GM19397 (cell line): ENCODE measurements around the gene CDC25B.
A peak's percentile ranks its signal among the peaks of the same experiment; 100 is the strongest.

Source experiments
- ATAC-seq: cut with Tn5 transposase; IDR thresholded peaks from one replicate; pipeline ENCODE4 v1.9.1; 2021; ENCODE audit warnings: mild to moderate bottlenecking, moderate library complexity; ENCODE audit not compliant: unreplicated experiment

Gene CDC25B

DNA sequence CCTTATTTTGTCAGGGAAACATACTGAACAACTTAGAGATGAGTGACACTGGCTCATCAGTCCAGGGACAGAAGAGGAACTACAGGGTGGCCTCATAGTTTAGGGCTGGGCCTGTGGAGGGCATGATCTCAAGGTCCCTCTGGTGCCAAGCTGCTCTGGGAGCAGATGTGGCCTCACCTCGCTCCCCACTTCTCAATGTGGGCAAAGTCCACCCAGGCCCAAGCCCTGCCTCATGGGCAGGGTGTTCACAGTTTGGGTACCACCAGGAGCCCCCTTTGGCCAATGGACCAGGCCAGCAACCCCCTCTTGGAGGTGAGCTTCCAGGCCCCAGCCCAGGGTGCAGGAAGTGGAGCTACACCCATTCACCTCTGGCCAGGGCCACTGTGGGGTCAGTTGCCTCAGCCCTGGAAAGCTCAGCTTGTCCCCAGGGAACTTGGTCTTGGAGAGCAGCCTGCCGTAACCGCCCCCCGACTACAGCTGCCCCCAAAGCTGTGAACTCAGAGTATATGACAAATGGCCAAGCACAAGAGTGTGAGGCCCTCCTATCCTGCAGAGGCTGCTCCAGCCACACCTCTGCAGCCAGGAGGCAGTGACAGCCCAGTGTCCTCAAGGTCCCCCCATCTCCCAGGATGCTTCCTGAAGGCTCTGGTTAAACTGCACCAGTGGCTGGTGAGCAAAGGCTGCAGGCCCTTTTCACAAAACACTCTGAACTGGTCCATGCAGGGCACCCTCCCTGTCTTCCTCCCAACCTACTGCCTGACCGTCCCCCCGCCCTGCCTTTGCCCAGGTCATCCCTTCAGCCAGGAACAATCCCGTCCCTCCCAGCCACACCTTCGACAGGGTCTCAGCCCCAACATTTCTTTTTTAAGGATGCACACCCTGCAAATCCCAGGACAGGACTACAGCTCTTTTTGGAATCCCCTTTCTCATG, 32.2 kb upstream of the CDC25B start:
- ATAC-seq, result no peak

DNA sequence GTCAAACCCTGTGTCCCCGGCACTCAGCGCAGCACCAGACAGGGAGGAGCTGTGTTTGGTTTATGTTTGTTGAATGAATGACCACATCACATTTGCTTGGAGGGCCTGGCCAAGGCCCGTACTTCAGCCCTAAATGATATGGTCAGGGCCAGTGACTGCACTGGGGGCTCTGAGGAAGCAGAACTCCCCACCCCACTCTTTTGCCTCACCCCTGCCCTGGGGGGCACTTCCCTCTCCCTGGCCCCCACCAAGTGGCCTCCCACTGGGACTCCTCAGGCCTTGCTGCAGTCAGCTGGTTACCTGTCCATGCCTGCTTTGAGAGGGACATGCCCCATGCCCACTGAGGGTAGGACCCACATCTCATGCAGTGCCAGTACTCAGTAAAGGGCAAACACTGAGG, 31.5 kb upstream of the CDC25B start:
- no peak for ATAC-seq

DNA sequence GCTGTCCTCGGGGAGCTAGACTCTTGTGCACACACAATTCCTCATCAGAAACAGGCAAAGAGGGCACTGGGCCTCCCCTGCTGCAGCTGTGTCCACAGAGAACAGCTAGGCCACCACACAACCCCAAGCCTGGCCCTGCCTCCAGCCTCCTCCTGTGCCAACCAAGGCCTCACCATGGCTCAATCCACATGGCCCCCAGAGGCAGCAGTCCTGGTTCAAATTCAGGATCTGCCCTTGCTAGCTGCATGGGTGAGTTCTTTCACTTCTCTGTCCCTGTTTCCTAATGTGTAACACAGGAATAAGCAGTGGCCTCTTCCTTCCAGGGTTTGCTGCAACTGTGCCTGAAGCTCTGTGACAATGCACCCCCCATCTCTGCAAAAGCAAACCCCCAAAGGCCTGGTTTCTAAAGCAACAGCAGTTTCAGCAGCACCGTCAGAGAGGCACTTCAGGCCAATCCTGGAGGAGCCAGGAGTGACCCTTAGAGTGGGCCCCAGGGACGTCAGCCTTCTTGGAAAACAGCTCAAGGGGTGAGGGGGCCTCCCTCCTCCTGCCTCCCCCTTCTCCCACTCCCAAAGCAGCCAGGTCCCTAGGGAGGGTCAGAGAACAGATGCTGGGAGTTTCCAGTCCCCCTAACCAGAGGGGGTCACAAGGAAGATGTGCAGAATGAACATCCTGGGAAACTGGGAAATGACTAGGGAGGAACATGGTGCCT, 30.8 kb upstream of the CDC25B start:
- ATAC-seq, result no peak

DNA sequence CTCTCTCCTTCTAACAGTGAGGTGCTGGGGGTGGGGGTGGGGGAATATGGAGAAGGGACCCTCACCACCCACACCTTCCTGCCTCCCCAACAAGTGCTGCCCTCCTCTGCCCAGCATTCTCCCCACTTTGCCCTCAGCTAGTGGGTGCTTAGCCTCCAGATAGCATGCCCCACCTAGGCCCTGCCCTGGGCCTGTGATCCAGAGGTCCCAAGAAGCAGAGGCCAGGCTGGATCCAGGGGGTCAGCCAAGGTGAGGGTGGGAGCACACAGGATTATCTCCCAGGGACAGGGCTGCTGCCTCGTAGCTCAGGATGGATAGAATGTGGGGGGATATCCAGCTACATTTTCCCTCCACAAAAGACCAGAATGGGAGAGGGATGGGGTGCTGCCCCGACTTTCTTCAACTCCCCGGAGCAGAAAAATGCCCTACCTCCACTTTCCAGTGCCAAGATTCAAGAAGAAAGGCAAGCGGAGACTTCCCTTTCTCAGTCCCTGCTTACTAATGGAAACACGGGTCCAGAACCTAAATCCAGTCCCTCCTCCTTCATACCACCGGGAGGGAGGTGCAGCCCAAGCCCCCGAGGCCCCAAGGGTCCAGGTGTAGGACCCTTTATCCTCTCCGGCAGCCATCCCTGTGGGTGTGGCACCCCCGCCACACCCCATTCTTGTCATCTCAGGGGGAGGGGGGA, 29.5 kb upstream of the CDC25B start:
- no peak for ATAC-seq

DNA sequence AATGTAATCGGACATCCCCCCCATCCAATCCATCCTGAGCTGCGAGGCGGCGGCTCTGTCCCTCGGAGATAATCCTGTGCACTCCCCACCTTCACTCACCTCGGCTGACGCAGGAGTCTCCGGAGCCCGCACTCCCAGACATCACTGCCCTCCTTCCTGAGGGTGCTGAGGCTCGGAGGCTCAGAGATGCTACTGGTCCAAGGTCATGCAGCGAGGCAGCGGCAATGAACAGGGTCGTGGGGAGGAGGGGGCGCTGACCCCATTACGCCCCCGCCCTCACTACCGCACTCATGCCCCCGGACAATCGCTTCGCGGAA, 29.0 kb upstream of the CDC25B start:
- ATAC-seq, result no peak

DNA sequence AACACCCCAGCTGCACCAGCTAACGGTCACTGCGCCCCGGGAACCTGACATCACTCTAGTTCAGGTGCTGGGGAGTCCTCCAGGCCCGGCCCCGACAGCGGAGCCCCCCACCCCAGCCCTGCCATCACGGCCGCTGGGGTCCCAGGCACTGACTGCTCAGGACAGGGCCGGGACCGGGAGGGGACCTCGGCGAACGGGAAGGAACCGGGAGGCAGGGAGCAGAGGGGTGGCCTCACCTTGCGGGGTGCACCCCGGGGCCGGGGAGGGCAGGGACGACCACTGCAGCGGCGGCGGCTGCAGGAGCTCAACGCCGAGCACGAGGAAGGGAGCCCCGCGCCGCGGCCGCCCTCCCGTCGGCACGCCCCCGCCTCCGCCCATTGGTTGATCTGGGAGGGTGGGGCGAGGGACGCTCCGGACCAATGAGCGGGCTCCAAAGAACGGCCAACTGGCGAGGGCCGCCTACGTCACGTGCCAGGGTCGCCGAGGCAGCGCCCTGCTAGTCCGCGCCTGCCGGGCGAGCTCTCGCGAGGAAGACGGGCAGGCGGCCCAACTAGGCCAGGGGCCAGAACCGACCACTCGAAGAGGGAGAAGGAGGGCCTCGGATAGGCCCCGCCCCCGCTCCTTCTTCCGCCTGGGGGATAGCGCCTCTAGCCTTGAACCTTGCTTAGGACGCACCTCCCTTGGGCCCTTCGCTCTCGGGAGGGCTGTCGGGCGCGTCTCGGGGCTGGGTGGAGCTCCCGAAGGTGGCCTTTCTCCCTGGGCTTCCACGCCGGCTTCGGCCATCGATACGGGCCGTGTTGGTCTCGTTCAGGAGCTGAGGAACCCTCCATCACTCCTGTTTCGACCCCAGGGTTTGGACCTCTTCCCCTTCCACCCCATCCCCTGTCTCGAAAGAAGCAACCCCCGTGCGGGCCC, 28.4 kb upstream of the CDC25B start, which contains the start of gene ADISSP:
ADISSP (minus strand) TSS at position 327 of the 915 bp plus-strand sequence. CDS start 7,653 bp downstream, outside the sequence.
- peak; percentile 95 for ATAC-seq

DNA sequence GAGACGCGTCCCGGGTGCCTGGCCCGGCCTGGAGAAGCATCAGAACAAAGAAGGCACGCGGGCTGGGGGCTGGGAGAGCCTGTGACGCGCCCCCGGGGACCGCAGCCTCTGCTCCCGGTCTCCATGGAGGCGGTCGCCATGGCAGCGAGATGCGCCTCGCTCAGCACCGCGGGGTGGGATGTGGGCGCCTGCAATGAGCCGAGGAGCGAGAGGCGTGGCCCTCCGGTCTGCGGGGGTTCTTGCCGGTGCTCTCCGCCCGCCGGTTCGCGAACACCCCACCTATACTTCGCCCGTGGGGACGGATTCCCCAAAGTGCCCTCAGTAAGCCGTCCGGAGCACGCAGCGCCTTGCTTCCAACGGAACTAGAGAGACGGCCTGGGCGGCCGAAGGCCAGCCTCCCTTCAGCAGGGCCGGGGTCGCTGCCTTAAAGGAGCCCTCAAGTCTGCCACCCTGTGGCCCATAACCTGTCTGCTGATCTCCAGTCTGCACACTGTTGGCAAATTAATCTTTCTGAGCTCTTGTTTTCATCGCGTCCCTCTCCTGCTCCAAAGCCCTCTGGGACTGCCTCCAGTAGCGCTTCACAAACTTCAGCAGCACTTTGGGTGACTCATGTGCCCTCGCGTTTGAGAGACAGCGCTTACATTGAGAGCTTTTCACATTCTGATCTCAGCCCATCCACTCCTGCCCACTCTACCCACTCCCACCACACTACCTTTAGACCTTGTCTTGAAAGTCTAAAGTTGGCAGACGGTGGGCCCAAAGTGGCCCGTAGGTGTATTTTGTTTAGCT, 27.6 kb upstream of the CDC25B start:
- peak; percentile 30 for ATAC-seq

DNA sequence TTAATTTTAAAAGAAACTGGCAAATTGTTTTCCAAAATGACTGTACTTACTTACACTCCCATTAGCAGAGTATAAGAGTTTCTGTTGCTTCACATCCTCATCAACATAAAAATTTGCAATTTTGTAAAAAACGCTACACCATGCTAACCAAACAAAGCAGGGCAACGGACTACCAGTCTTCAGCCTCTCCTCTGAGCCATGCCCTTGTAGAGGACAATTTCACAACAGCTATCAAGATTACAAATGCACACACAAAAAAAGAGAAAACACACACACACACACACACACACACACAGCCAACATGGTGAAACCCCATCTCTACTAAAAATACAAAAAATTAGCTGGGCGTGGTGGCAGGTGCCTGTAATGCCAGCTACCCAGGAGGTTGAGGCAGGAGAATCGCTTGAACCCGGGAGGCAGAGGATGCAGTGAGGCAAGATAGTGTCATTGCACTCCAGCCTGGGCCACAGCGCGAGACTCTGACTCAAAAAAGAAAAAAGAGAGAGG, 24.5 kb upstream of the CDC25B start:
- ATAC-seq, result no peak

DNA sequence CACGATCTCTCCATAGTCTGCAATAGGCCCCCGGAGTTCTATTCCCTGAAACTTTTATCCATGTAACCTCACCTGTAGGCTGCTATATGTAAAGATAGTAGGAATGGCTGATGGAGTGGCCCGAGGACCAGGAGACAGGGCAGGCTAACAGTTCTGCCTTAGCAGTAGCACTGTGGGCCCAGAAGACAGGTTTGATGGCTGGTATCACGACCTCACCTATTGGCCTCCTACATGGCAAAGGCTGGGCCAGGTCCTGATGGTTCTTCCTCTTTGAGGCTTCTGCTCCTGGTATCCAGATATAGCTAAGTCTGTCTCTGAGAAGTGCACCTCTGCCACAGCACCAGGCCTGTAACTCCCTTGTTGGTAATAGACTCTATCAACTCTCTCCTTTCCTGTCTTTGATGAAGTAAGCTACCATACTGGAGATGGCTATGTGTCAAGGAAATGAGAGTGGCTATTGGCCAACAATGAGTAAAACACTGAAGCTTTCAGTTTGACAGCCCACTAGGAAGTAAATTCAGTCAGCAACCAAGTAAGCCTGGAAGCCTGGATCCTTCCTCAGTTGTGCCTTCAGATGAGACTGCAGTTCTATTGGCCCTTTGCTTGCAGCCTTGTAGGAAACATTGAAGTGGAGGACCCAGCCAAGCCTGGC, 20.5 kb upstream of the CDC25B start:
- ATAC-seq, result no peak

DNA sequence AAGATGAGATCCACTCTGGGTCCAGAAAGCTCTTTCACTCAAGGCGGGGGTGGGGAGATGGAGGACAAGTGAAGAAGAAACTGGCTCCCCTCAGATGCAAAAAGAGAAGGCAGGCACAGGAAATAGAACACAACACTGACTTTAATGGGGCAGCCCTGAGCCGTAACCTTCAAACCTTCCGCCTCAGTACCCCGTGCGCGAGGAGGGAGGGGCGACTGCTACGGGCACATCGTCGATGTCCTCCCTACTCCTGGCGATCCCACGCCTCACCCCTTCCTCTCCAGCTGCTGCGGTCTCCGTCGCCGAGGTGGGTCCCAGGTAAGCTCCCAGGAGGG, 18.8 kb upstream of the CDC25B start:
- no peak for ATAC-seq

DNA sequence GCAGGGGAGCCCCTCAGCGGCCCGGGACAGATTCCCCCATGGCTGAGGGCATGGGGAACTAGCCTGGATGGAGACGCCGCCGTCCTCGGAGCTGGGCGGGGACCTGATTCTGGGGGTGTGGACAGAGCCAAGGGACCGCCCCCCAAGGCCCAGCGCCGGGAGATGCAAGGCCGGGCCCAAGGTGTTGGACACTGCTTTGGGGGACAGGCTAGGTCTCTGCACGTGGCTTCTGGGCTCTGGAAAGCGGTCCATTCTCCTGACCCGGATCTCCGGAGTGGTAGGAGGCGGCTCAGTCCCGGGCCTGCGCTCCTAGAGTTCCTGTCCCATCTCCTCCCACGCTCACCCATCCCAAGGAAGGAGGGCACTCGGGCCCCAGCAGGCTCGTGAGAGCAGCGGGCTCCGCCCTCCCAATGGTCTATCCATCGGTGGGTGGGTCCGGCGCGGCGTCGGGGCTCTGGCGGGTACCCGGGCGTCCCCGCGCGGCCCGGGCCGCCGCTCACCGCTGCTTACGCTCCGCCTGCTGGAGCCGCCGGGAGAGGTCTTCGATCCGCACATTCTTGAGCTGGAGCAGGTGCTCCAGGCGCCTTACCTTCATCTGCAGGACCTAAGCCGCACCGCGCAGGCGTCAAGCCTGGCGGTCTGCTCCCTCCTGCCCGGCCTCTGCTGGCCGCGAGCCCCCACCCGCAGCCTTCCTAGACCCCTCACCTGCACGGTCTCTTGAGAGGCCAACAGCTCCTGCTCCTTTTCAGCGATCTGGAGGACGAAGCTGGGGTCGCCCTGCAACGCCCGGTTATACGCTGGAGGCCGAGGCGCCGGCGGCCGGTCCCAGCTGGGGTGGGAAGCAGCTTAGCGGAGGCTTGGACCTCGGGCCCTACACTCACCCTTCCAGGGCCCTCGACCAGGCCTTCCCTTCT, 18.1 kb upstream of the CDC25B start:
- no peak for ATAC-seq

DNA sequence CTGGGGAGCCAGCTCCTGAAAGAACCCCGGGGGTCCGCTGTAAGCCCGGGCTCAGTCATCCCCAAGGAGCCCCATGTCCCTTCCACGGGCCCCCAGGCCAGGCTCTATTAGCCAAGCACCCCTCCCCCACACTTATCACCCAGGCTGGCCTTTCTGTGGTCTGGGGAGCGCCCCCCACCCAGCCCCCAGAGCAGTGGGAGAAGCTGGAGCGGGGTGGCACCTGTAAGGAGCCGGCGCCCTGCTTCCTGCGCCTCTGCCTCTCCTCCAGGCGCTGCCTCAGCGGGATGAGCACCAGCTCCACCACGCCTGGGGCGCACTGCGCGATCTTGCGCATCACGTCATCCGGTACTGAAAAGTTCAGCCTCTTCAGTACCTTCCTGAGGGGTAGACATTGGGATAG, 17.1 kb upstream of the CDC25B start:
- ATAC-seq, result no peak

DNA sequence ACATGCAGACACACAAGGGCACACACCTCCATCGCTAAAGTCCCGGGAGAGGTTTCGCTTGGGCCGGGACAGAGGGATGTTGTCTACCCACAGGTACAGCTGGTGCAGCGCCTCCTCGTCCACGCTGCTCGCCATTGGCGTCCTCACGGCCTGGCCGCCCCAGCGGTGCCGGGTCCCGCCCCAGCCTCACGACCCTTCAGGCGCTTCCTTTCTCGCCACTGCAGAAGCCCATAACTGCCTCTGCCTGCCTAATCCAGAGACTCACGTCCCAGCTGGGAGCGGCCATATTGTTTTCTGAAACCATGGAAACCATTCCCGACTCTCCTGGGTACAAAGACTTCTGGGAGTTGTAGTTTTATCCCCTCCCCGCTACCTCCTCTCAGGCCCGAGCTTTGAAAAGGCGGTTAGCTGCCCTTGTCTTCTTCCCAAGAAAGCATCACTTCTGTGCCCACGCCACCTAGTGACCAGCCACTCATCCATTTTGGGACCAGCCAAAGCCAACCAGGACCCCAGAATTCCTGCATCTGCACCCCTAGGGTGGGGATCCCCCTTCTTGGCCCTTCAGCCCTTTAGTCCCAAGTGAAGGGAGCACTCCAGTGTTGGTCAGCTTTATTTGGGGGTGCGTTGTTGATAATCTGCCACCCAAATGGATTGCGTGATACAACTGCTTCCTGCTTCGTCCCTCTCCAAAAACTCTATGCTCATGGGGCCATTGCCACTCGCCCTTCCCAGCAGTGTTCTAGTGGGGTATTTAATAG, 14.8 kb upstream of the CDC25B start, which contains the start of gene SPEF1:
SPEF1 (minus strand) TSS at position 296 of the 758 bp plus-strand sequence; CDS start at position 135, 161 bp downstream.
- peak; percentile 47 for ATAC-seq

DNA sequence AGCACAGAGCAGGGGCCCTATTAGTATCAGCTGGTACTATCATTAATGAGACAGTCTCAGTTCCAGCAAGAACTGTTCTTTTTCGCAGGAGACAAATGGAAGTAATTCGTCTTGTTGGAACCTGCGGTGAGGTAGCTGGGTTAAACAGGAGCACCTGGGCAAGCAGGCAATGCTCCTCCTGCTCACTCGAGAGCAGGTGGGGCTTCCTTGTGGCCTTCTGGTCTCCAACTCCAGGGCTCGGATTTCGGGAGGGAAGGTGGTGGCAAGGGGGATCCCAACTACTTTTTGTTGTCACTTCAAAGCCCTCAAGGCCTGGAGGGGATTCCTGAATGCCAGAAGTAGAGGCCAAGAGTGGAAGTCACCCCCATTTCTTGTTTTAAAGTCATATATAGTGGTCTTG, 13.5 kb upstream of the CDC25B start:
- ATAC-seq, result no peak

DNA sequence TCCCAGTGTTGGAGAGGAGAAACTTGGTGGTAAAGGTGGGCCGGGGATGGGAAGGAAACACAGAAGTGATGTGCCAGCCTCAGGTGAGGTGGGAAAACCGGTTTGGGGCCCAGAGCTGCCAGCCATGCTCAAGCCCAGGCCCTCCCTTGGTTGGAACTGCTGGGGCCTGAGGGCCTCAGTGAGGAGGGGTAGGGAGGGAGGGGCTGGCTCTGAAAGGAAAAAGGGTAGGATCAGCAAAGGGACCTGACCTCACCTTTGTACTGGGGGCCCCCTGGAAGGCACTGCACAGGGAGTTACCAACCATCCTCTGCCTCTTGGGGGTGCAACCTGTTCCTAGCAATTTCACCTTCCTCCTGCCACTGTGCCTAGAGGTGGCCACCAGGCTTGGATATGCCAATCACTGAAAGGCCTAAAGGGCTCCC, 13.0 kb upstream of the CDC25B start:
- no peak for ATAC-seq

DNA sequence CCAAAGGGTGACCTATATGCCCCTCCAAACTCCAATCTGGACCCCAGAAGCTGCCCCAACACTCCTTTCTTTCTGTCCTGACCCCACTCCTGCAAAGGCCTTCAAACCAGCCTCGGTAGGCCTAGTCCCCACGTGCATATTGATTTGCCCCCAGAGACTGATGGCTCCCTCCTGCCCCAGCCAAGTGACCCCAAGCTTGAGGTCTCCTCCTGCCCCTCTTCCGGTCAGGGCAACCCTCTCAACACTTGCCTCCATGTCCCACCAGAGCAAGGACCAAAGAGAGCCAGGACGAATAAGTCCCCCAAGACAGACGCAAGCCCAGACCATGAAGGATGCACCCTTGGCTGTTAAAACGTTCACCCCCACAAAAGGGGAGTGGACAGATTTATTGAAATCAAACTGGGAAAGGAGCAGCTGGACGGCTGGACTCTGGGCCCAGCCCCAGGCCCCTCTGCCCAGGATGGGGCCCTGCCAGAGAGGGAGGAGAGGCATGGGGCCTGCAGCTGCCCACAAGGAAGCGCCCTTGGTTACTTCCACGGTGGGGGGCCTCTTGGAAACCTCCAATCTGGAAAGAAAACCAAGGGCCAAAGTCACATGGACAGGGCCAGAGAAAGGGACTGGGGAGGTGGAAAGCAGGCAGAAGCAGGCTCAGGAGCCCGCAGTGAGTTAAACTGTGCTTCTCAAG, 12.5 kb upstream of the CDC25B start:
- no peak for ATAC-seq
